ENCODE measurements around the gene ACAN.
"Not testable (repeated sequence)": the region's sequence is repeated elsewhere in the genome, so short reads cannot be mapped to it uniquely, and the experiment has no call there.

Gene ACAN

DNA sequence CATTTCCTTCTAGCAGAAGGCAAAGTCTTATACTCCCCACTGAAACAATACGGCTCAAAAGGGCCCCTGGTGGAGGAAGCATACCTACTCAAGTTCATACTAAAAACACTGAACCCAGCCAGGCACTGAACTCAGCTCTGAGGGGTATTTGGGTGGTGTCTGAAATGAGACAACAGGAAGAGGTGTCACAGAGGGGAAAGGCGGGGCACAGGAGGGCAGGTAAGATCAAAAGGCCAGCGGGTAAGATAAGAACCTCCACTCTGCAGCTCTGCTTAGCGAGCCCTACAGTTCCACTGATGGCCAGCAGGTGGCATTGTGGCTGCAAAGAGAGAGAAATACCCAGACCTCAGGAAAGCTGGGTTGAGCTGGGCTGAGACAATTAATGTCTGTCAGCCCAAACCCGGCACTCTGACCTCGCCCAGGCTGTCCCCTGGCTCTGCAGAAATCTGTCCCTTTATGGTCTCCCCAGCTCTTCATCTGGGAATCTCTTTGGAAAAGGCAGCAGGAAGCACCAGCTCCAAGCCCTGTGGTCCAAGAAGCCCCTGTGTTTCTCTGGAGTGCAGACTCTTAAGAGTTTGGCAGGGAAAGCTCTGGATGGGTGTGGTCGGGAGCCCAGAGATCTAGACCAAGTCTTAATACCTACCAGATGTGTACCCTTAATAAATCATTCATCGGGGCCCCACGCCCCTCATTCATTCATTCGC, 101.5 kb downstream of the ACAN start:
- DNase-seq, result peak; percentile 88

DNA sequence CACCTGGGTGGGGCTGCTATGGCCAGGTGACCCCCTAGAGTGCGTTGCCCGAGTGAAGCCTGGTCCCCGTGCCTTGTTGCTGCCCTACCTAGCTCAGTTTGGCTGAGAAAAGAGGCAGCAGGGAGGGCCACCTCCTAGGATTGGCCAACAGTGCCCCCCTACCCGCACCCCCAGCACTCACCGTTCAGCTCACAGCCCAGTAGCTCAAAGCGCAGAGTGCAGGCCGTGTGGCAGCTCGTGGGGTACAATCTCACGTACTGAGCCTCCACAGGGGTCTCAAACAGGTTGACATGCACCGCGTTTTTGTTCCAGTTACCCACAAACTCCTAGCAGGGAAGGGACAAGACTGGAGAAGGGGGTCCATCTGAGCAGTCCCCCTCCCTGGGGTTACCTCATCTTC, 102.3 kb downstream of the ACAN start:
- no peak for DNase-seq

GRCh38 chr15:88906130-88906529, 102.9 kb downstream of the ACAN start:
- DNase-seq, result no peak

- no peak for DNase-seq
Measured at GRCh38 chr15:88906551-88906950, 103.3 kb downstream of the ACAN start.

DNA sequence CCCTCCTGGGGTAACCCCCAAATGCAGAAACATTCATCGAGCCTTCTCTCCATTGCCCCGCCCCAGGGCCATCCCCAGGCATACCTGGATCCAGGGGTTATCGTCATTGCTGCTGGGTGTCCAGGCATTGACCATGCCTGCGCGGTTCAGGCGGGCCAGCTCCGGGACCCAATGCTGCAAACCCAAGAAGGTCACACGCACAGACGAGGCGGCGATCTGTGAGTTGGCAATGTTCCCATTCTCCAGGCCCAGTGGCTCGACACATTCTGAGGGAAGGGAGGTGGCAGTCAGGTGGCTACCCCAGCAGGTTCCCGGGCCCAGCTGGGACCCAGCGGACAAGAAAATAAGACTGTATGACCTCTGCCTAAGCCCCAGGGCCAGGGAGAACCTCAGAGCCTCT, 103.9 kb downstream of the ACAN start:
- DNase-seq, result no peak

- DNase-seq, result no peak
Measured at GRCh38 chr15:88908123-88908522, 104.9 kb downstream of the ACAN start.

DNA sequence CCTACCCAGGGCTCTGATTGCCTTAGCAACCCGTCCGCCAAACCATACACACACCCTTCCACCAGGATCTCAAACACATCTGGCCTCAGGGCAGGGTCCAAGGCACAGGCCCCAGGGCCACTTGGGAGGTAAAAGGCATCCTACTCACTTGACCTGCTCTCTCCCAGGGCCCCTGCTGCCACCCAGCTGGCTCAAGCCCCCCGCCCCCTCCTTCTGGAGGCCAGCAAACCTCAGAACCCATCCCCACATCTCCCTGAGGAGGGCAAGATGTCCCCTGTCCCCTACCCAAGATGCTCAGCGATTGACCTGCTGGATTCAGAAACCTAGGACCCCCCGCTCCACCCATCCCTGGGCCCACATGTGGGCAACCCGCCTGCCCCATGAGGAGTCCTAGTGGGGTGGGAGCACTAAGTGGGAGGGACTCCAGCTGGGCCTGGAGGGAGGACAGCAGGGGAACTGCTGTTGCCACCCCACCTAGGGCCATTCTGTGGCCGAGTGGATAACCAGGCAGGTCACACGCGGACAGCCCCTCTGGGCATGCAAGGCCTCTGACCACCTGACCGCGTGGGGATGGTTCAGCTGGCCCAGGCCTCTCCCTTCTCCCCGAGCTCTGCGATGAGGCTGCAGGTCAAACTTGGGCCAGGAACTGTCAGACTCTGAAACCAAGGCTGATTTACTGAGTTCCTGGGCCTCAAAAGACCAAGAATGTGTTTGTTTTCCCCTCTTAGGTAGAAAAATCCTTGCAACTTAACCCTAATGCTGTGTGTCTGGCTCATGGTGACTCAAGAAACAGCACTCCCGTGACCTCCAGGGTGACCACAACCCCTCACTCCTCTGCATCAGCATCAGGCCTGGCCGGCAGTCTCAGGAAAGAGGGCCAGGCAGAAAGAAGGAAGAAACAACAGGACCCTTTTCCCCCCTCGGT, 105.7 kb downstream of the ACAN start:
- DNase-seq, result no peak

GRCh38 chr15:88909956-88910831, 107.0 kb downstream of the ACAN start:
- no peak for DNase-seq

DNA sequence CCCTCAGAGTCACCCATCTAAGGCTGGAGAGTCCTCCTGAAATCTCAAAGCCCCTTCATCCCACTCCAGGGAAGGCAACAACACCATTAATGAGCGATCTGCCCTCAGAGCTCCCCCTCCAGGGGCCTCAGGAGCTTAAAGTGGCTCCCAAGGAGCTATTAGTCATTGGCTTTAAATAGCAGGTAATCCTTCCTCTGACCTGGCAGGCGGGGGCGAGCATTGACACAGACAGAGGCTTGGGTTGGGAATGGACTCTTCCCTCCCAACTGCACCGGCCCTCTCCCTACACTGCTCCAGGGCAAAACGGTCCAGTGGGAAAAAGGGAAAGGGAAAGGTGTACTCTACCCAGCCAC, 108.5 kb downstream of the ACAN start:
- no peak for DNase-seq

GRCh38 chr15:88912500-88912921, 109.3 kb downstream of the ACAN start:
- DNase-seq, result no peak

DNA sequence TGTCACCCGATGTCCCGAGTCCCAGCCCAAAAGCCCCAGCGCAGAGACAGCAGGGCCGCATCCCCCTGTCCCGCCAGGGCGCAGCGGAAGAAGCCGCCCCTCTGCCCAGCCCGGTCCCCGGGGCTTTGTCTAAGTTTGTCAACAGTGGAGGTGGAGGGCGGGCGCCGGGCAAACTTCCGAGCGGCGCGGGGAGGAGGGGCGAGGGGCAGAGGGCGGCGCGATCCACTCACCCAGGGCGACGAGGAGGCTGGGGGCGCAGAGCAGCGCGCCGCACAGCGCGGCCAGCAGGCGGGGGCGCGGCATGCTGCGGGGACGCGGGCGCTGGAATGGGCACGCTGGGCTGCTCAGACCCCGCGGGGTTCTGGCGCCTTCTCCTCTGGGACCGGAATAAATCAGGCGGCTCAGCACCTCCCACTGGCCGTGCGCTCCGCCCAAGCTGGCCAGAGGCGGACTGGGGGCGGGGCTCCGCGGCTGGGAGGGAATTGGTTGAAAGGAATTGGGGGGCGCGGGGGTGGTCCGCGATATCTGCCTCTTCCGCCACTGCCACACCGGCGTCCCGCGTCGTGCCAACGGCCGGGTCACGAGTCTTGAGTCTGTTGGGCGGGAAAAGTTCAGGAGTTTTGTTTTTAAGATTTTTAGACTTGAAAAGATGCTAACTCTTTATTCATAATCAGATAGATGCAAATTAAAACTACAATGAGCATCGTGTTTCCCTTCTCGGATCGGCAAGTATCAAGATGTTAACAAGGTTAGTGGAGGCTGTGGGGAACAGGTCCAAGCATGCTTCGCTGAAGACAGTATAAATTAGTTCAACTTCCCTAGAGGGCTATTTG, 110.0 kb downstream of the ACAN start, which contains the start of gene MFGE8:
MFGE8 (minus strand) TSS at position 363 of the 833 bp plus-strand sequence; CDS start at position 303, 60 bp downstream.
- DNase-seq, result peak; percentile 62

DNA sequence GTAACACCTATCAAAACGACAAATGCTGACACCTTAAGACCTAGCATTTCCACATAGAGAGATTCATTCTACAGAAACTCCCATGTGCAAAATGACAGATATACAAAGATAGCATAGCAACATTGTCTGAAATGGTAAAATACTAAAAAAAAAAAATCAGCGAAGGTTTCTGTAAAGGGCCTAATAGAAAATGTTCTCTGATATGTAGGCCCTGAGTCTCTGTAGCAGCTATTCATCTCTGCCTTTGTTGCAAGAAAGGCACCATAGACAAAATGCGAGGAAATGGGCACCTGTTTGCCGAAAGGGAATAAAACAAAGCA, 110.6 kb downstream of the ACAN start:
- no peak for DNase-seq

DNA sequence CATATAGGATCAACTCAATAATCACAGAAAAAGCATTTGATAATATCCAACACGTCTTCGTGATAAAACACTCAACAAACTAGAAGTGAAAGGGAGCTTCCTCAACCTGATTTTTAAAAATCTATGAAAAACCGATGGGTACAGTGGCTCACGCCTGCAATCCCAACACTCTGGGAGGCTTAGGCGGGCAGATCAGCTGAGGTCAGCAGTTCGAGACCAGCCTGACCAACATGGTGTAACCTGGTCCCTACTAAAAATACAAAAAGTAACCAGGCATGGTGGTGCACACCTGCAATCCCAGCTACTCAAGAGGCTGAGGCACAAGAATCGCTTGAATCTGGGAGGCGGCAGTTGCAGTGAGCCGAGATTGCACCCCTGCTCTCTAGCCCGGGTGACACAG, 112.1 kb downstream of the ACAN start:
- no peak for DNase-seq

DNA sequence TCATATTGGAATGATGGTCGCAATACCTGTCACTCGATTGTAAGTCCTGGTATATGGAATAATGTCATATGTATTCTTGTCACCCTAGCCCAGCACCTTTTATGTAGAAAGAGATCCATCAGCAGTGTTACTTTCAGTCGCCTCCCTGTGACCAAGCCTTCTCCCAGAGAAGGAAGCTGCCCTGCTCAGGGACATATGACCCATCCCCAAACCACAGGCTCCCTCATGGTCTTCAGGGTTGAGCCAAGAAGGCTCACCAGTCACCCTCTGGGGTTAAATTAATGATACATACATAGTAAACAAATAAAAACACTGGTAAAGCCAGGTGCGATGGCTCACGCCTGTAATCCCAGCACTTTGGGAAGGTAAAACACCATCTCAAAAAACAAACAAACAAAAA, 114.5 kb downstream of the ACAN start:
- DNase-seq, result no peak

DNA sequence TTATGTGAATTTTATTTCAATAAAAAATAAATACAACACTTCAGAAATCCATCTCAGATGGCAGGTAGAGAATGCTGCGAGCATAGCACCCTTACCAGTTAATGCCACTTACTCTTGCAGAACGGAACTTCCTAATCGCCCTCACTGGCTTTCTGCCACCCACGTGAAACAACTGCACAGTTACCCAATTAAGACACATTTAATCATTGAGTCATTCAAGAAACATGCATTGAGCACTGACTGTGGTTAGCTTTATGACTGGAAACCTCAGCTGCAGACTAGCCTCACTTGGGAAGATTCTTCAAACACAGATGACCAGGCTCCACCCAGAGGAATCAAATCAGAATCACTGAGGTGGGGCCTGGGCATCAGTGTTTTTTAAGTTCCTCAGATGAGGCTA, 115.5 kb downstream of the ACAN start:
- no peak for DNase-seq

- no peak for DNase-seq
Measured at GRCh38 chr15:88920186-88920891, 117.1 kb downstream of the ACAN start.

DNA sequence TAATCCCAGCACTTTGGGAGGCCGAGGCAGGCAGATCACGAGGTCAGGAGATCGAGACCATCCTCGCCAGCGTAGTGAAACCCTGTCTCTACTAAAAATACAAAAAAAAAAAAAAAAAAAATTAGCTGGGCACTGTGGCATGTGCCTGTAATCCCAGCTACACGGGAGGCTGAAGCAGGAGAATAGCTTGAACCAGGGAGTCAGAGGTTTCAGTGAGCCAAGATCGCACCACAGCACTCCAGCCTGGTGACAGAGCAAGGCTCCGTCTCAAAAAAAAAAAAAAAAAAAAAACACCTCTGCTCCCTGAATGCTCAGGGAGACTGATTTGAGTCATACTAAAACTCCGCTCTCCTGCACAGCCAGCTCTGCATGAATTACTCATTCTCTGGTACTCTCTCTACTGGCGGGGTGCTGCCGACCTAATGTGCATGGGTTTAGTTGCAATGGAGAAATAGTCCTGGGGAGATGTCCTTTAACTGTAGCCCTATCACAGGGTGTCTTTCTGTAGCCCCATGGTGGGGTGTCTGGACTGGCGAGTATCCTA, 117.7 kb downstream of the ACAN start:
- DNase-seq, result not testable (repeated sequence)
